GM19240 (cell line): ENCODE results near the gene CDHR2.
"Not testable (repeated sequence)": the region's sequence is repeated elsewhere in the genome, so short reads cannot be mapped to it uniquely, and the experiment has no call there.

Experiments used
- DNase-seq: peaks from one replicate; pipeline ENCODE4 v3.0.0; 2011; ENCODE audit warnings: low spot score; ENCODE audit not compliant: insufficient read length

CDHR2 gene

DNA sequence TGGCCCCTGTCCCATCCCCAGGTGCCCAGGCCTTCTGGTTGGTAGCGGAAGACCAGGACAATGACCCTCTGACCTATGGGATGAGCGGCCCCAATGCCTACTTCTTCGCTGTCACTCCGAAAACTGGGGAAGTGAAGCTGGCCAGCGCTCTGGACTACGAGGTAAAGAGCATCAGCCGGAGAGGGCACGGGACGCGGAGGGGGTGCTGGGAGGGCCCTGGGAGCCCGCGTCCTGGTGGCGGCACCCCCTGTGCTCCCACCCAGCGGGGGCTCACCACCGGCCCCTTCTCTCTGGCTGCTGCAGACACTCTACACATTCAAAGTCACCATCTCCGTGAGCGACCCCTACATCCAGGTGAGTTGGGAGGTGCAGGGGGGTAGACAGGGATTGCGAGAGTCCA lies 19.5 kb downstream of the CDHR2 start:
- DNase-seq: no peak

DNA sequence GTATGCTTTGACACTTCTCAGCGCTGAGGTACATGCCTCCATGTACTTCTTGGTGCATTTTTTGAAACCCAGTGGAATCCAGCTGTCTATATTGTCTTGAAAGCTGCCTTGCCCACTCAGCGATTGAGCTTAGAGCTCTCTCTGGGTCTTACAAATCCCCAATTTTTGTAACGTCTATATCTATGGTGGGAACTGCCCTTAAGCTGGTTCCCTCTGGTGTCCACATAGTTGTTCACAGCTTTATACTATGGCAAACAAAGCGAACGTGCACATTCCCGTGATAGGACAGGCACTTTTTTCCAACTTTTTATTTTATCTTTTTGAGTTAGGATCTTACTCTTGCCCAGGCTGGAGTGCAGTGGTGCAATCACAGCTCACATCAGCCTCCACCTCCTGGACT lies 20.9 kb downstream of the CDHR2 start:
- no peak for DNase-seq

DNA sequence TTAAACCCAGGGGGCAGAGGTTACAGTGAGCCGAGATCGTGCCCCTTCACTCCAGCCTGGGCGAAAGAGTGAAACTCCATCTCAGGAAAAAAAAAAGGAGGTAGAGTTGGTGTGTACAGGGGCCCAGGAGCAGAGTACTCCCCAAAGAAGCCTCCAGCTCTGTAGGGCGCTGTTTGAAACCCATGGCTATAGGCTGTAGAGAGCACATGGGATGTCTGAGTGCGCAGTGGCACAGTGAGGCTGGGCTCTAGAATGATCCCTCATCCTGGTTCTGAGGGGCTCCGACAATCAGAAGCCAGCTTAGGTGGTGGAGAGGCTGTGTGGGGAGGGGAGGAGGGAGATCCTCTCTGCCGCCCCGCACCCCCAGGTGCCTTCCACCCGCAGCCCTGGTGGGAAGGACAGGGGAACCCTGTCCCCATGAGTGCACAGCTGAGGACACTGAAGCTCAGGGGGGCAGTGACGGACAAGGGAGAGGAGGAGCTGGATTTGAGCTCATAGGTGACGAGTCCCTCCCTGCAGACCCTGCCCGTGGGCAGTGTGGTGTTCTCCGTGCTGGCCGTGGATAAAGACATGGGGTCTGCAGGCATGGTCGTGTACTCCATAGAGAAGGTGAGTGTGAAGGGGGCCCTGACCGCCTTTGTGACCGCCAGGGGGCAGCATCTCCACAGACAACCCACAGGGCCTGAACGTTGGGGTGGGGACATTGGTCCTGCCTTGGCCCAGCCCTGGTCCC lies 24.6 kb downstream of the CDHR2 start:
- peak; percentile 87 for DNase-seq

DNA sequence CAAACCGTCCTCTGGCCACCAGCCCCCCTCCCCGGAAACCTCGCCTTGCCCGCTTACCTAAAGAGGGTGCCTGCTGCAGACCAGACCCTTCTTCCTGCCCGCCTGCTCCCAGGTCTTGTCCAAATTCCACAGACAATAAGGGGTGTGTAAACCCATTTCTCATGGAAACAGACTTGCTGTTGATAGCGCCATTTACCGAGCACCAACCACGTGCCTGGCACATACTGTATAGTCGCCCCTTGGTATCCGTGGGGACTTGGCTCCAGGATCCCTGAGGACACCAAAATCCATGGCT lies 25.1 kb downstream of the CDHR2 start:
- no peak for DNase-seq

DNA sequence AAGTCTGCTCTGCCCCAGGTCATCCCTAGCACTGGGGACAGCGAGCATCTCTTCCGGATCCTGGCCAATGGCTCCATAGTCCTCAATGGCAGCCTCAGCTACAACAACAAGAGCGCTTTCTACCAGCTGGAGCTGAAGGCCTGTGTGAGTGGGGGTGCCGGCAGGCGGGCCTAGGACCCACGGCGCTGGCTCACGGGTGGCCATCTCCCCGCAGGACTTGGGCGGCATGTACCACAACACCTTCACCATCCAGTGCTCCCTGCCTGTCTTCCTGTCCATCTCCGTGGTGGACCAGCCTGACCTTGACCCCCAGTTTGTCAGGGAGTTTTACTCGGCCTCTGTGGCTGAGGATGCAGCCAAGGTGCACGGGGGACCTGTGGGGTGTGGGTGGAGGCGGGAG lies 25.9 kb downstream of the CDHR2 start:
- DNase-seq: no peak

DNA sequence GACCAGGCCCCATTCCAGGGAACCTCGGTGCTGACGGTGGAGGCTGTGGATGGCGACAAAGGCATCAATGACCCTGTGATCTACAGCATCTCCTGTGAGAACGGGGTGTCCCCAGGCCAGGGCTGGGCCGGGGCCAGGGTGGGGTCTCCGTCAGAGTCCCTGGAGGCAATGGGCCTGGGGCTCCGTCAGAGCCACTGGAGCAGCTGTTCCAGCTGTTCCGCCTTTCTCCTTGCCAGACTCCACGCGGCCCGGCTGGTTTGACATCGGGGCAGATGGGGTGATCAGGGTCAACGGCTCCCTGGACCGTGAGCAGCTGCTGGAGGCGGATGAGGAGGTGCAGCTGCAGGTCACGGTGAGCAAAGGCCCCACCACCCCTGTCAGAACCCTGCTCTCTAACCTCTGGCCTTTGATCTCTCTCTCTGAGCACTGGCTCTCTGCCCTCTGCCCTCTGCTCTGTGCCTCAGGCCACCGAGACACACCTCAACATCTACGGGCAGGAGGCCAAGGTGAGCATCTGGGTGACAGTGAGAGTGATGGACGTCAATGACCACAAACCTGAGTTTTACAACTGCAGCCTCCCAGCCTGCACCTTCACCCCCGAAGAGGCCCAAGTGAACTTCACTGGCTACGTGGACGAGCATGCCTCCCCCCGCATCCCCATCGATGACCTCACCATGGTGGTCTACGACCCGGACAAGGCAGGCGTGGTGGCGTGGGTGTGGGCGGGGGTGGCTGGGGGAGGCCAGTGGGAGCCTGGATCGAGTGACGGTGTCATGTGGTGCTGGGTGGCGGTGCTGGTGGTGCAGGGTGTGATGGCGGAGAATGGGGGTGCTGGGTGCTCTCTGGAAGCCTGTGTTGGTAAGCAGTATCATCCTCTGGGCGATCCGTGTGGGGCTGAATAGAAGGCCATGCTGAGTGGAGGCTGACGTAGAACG lies 26.6 kb downstream of the CDHR2 start:
- no peak for DNase-seq

DNA sequence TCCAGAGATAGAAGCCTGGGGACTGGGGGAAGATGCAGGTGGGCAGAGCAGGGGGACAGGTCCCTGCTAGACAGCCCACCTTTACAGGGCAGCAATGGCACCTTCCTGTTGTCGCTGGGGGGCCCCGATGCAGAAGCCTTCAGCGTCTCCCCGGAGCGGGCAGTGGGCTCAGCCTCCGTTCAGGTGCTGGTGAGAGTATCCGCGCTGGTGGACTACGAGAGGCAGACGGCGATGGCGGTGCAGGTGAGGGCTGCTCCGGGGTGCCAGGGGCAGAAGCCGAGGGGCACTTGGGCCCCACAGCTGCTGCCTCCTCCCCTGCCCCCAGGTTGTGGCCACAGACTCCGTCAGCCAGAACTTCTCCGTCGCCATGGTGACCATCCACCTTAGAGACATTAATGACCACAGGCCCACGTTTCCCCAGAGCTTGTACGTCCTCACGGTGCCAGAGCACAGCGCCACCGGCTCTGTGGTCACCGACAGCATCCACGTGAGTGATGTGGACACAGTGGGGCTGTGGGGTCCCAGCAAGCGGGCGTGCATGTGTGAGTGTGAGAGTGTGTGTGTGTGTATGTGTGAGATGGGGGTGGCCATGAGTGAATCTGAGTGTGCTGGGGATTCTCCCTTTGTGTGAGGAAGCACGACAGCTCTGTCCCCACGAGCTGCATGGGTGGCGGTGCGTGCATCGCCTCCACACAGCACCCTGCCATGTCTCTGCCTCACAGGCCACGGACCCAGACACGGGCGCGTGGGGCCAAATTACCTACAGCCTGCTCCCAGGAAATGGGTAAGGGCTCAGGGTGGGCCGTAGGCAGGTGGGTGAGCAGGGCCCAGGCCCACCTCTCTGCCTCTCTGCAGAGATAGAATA lies 28.4 kb downstream of the CDHR2 start:
- DNase-seq: no peak

DNA sequence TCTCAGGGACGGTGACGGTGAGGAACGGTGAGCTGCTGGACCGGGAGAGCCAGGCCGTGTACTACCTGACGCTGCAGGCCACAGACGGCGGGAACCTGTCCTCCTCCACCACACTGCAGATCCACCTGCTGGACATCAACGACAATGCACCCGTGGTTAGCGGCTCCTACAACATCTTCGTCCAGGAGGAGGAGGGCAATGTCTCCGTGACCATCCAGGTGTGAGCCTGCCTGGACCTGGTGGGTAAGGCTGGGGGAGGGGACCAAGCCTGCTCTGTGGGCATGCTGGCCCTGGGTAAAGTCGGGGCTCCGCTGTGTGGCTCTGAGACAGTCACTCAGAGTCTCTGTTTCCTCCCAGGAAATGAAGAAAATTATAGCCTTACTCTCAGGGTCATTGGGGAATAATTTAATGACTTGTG lies 29.3 kb downstream of the CDHR2 start:
- no peak for DNase-seq

DNA sequence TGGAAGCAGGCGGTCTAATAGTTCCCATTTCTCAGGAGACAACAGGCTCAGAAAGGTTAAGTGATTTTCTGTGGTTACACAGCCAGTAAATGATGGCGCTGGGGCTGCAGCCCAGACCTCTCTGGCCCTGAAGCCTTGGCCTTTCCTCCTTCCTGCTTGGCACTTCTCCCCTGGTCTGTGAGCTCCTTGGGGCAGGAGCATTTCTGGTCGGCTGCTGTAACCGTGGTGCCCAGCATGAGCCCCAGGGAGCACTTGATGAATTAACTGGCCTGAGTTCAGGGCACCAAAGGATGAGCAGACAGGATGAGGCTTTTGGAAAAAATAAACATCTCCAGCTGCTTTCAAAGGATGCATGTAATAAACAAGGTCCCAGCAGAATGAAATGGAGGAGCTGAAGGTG lies 30.2 kb downstream of the CDHR2 start:
- no peak for DNase-seq

DNA sequence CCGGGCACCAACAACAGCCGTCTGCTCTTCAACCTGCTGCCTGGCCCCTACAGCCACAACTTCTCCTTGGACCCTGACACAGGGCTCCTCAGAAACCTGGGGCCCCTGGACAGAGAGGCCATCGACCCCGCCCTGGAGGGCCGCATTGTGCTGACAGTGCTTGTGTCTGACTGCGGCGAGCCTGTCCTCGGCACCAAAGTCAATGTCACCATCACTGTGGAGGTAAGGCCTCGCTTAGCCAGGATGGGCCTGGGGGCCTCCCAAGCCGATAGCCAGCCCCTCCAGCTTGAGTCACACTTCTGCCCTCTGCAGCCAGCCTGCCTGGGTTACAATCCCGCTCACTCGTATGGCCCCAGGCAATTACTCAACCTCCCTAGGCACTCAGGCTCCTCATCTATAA lies 32.2 kb downstream of the CDHR2 start:
- no peak for DNase-seq

DNA sequence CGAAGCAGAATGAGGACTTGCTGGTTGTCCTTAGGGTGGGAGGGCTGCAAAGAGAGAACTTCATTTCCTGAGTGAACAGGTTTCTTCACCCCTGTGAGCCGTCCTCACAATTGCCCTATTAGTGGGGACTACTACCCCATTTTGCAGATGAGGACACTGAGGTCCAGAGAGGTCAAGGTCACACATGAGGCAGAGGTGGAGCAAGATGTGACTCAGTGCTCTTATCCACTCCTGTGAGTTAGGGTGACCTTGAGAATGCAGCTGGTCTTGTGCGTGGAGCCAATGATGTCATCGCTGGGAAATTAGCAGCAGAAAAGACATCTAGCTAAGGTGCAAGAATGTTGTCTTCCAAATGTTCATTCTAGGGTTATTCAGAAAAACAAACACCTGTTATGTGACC lies 33.9 kb downstream of the CDHR2 start:
- no peak for DNase-seq

DNA sequence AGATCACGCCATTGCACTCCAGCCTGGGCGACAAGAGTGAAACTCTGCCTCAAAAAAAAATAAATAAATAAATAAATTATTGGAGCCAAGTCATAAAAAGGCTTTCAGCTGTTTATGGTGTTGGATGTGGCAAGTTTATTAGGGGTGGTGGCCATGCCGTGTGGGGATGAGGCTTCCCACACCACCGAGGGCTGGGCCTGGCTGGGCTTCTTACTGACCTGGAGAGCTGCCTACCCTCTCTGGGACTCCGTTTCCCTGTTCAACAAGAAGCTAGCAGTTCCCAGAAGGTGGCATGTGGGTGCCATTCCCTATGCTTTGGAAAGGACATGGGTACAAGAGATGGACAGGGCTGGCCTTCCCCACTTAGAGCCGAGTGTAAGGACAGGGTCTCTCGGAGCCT lies 38.3 kb downstream of the CDHR2 start:
- no peak for DNase-seq

DNA sequence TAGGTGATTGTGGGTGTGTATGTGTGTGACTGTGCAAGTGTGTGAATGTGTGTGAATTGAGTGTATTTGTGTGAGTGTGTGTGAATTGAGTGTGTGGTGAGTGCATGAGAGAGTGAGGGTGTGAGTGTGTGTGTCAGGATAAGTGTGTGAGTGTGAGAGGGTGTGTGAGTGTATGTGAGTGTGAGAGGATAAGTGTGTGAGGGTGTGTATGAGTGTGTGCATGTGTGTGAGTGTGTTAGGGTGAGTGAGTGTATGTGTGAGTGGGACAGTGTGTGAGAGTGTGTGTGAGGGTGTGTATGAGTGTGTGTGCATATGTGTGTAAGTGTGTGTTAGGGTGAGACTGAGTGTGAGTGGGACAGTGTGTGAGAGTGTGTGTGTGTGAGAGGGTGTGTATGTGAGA lies 39.2 kb downstream of the CDHR2 start:
- DNase-seq: no peak

DNA sequence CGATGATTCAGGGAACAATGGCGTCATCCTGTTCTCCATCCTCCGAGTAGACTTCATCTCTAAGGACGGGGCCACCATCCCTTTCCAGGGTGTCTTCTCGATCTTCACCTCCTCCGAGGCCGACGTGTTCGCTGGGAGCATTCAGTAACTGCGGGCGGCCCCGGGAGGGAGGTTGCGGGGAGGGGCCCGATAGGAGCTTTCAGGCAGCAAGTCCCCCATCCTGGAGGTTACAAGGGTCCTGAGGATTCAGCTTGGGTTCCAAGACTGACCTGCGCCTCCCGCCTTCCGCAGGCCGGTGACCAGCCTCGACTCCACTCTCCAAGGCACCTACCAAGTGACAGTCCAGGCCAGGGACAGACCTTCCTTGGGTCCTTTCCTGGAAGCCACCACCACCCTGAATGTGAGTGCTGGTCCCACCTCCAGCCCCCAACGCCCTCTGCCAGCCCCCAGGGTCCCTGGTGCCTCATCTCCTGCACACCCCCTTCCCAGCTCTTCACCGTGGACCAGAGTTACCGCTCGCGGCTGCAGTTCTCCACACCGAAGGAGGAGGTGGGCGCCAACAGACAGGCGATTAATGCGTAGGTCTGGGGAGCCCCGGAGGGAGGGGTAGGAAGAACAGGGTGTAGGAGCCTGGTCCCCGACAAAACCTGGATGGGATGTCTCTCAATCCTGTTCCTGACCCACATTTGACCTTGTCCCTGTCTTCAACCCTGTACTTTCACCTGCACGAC lies 40.1 kb downstream of the CDHR2 start:
- DNase-seq: no peak

DNA sequence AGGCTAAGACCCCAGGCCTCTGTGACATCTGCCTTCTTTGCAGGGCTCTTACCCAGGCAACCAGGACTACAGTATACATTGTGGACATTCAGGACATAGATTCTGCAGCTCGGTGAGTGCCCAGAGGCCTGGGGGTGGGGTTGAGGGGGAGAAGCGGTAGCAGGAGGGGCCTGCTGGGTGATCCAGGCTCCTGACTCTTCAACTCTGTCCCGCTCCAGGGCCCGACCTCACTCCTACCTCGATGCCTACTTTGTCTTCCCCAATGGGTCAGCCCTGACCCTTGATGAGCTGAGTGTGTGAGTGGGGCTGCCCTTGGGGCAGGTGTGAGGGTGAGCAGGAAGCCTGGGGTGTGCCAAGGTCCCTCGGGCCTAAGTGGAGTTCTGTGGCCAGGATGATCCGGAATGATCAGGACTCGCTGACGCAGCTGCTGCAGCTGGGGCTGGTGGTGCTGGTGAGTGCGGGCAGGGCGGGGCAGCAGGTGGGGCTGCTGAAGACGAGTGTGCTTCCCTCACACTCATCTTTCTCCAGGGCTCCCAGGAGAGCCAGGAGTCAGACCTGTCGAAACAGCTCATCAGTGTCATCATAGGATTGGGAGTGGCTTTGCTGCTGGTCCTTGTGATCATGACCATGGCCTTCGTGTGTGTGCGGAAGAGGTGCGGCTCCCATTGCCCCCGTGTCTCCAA lies 41.0 kb downstream of the CDHR2 start:
- no peak for DNase-seq

DNA sequence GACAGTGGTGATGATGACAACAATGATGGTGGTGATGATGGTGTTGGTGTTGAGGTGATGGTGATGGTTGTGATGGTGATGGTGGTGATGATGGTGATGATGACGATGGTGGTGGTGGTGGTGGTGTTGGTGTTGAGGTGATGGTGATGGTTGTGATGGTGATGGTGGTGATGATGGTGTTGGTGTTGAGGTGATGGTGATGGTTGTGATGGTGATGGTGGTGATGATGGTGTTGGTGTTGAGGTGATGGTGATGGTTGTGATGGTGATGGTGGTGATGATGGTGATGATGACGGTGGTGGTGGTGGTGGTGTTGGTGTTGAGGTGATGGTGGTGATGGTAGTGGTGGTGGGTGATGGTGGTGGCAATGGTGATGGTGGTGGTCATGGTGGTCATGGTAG lies 42.5 kb downstream of the CDHR2 start:
- DNase-seq: not testable (repeated sequence)

DNA sequence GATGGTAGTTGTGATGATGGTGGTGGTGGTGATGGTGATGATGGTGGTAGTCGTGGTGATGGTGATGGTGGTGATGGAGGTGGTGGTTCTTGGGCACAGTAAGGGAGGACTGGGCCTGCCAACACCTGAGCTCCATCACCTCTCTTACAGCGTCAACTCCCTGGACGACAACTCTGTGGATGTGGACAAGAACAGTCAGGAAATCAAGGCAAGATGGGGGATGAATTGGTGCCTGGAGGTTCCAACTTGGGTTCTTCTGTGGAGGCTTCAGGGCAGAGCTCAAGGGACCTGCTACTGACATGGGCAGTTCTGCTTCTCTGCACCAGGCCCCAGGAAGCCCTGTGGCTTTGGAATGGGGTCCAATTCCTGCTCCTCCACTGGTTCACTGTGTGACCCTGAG lies 43.4 kb downstream of the CDHR2 start:
- no peak for DNase-seq

DNA sequence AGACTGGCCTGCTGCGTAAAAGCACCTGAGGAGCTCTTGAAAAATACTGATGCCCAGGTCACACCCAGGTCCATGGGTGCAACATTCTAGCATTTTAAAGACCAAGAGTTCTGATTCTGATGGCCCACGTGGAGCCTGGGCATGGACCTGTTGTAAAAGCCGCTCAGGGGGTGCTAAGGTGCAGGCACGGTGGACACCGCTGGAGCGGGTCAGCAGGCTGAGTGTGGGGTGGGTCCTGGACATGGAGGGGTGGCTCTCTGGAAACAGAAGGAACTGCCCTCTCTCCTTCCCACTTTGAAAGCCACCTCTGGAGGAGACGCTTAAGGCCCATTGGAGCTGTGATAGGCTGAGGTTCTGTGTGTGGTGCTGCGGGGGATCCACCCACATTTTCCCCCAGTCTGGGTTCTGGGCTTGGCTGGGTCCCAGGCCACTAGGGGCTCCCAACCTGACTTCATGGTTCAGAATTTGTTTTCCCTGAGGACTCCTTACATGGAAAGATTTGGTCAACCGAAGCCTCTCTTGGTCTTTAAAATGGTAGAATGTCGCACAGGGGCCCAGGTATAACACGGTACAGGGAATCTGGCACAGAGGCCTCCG lies 44.2 kb downstream of the CDHR2 start:
- DNase-seq: no peak

DNA sequence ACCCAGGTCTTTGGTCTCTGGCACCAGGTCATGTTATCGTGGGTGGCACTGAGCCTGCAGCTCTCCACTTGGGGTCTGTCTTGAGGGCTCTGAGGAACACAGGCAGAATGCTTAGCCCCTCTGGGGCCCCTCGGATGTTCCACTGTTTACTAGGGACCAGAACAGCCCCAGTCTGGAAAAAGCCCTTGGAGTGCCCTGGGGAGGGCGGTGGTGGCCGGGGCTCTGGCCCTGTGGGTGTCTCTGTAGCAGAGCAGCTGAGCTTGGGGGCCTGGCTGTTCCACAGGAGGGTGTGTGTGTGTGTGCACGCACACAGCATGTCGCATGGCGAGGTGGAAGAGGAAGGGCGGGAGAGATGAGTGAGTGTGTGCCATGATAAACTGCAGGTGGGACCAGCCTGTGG lies 45.4 kb downstream of the CDHR2 start:
- DNase-seq: no peak

DNA sequence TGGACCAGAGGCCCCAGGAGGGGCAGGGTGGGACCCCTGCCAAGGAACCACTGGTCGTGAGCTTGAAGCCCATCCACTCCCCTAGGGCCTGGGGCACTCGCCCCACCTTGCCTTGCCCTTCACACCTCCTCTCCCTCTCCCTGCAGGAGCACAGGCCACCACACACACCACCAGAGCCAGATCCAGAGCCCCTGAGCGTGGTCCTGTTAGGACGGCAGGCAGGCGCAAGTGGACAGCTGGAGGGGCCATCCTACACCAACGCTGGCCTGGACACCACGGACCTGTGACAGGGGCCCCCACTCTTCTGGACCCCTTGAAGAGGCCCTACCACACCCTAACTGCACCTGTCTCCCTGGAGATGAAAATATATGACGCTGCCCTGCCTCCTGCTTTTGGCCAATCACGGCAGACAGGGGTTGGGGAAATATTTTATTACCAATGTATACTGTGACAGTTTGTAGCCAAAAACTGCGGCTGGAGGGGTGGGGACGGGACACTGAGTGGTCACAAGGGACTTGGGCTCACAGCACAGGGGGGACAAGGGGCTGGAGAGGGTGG lies 46.3 kb downstream of the CDHR2 start:
- no peak for DNase-seq
